Smooth muscle cell (in vitro differentiated cells): Measurements from ENCODE around the gene NLGN1. TPM values are rescaled to one million over a fixed set of nuclear protein-coding genes. Genes with fewer than 3 reads are reported as not detected.

Experiments
- DNase-seq: peaks from one replicate; lab custom pipeline; 2025; ENCODE audit not compliant: unreplicated experiment; lab: John Stamatoyannopoulos, UW
- H2AFZ ChIP-seq: fragments of 200-600 bp; sonication (generic); 2 replicates; pipeline ENCODE4 v1.6.0; 2016; ENCODE audit warnings: antibody characterized with exemption, low read depth, mild to moderate bottlenecking
- H3F3A ChIP-seq: fragments of 200-600 bp; sonication (generic); 2 replicates; pipeline ENCODE4 v1.6.0; 2017; ENCODE audit warnings: antibody characterized with exemption, low read depth
- H3K27ac ChIP-seq: fragments of 200-600 bp; sonication (generic); 2 replicates; pipeline ENCODE4 v1.5.1; 2016; ENCODE audit warnings: low read depth, mild to moderate bottlenecking
- H3K27me3 ChIP-seq: fragments of 200-600 bp; sonication (generic); 2 replicates; pipeline ENCODE4 v1.6.1; 2016; ENCODE audit warnings: low read depth, mild to moderate bottlenecking
- H3K36me3 ChIP-seq: fragments of 200-600 bp; sonication (generic); 2 replicates; pipeline ENCODE4 v1.5.1; 2016; ENCODE audit warnings: low read depth
- H3K4me1 ChIP-seq: fragments of 200-600 bp; sonication (generic); 2 replicates; pipeline ENCODE4 v1.5.1; 2016; ENCODE audit warnings: low read depth
- H3K4me2 ChIP-seq: fragments of 200-600 bp; sonication (generic); 2 replicates; pipeline ENCODE4 v1.6.0; 2016; ENCODE audit warnings: mild to moderate bottlenecking
- H3K4me3 ChIP-seq: fragments of 200-600 bp; sonication (generic); 2 replicates; pipeline ENCODE4 v1.5.1; 2016; ENCODE audit warnings: mild to moderate bottlenecking
- H3K79me2 ChIP-seq: fragments of 200-600 bp; sonication (generic); 2 replicates; pipeline ENCODE4 v1.6.0; 2016; ENCODE audit warnings: low read depth, mild to moderate bottlenecking
- H3K9ac ChIP-seq: fragments of 200-600 bp; sonication (generic); 2 replicates; pipeline ENCODE4 v1.6.0; 2016; ENCODE audit warnings: low read depth
- H3K9me3 ChIP-seq: fragments of 200-600 bp; sonication (generic); replicated peaks from 2 replicates; pipeline ENCODE4 v1.5.1; 2016; ENCODE audit warnings: low read depth
- H4K20me1 ChIP-seq: fragments of 200-600 bp; sonication (generic); 2 replicates; pipeline ENCODE4 v1.6.0; 2016; ENCODE audit warnings: low read depth
- CTCF ChIP-seq: fragments of 200-600 bp; sonication (generic); IDR thresholded peaks from 2 replicates; pipeline ENCODE4 v1.5.1; 2017; ENCODE audit warnings: borderline replicate concordance, mild to moderate bottlenecking, antibody characterized with exemption; ENCODE audit not compliant: insufficient read depth, poor library complexity, severe bottlenecking
- WGBS: methylation state at CpG from one replicate; pipeline ENCODE4 v1.1.7; 2016; ENCODE audit warnings: low lambda C conversion rate; 5-methylcytosine and 5-hydroxymethylcytosine counted together
- polyA plus RNA-seq: library from polyadenylated mRNA; unstranded; fragments of >200 nt; fragmentation: Nextera tagmentation; extraction: Ambion mirVana; gene quantifications from 2 replicates; pipeline ENCODE4 v1.2.1, GENCODE V29; 2016
- total RNA-seq: library from RNA; depleted of rRNA; stranded (reverse); fragments of >200 nt; gene quantifications from 2 replicates; pipeline ENCODE4 v1.2.3, GENCODE V29; 2014

The NLGN1 gene
- total and polyA plus RNA-seq, 2 experiments from 2014 or later = 0.04 TPM; not detected in 1

GRCh38 chr3:174126990-174127758 is 729.6 kb downstream of the NLGN1 start:
- Histone ChIP-seq H3K27ac (peak overlapping the region; percentile 42), H3K36me3 (no peaks in the 10 kb centered on the region), H3K4me1 (no peaks in the 10 kb centered on the region), H3K9me3 (no peaks in the 10 kb centered on the region), H3K4me2 (no peak overlapping the region), H3K4me3 (no peak overlapping the region), H3K79me2 (no peaks in the 10 kb centered on the region), H3F3A (no peaks in the 10 kb centered on the region), H2AFZ (no peak overlapping the region), H4K20me1 (no peaks in the 10 kb centered on the region), H3K27me3 (no peaks in the 10 kb centered on the region), H3K9ac (no peak overlapping the region)
- DNase-seq = no peak
- no peak for TF ChIP-seq CTCF
- 53% methylated on average over 4 of the region's 4 CpGs for WGBS

- Histone ChIP-seq H3K4me2 (no peak overlapping the region), H2AFZ (no peak overlapping the region)
These were observed 734.5 kb downstream of the NLGN1 start for GRCh38 chr3:174132006-174132405.

GRCh38 chr3:174132421-174133042 is 735.0 kb downstream of the NLGN1 start:
- Histone ChIP-seq H3F3A (no peaks in the 10 kb centered on the region), H3K79me2 (no peaks in the 10 kb centered on the region), H3K9ac (no peak overlapping the region), H4K20me1 (no peaks in the 10 kb centered on the region), H2AFZ (no peak overlapping the region), H3K27me3 (no peaks in the 10 kb centered on the region), H3K4me3 (no peak overlapping the region), H3K36me3 (no peaks in the 10 kb centered on the region), H3K4me1 (no peaks in the 10 kb centered on the region), H3K9me3 (no peaks in the 10 kb centered on the region), H3K27ac (no peak overlapping the region), H3K4me2 (no peak overlapping the region)
- no peak for DNase-seq
- WGBS = 89% methylated on average over 5 of the region's 5 CpGs
- no peak for TF ChIP-seq CTCF

More at GRCh38 chr3:174132006-174132405, 734.5 kb downstream of the NLGN1 start:
- Histone ChIP-seq H3K36me3 (no peaks in the 10 kb centered on the region), H3K27me3 (no peaks in the 10 kb centered on the region), H3K4me1 (no peaks in the 10 kb centered on the region), H3K4me3 (no peak overlapping the region), H3K79me2 (no peaks in the 10 kb centered on the region), H3K9ac (no peak overlapping the region), H3K27ac (no peak overlapping the region), H3F3A (no peaks in the 10 kb centered on the region), H4K20me1 (no peaks in the 10 kb centered on the region), H3K9me3 (no peaks in the 10 kb centered on the region)
- no peak for TF ChIP-seq CTCF
- DNase-seq = no peak
- 93% methylated on average over 1 of the region's 1 CpG for WGBS
